ENCODE data around the gene SUN1.

The SUN1 gene

DNA sequence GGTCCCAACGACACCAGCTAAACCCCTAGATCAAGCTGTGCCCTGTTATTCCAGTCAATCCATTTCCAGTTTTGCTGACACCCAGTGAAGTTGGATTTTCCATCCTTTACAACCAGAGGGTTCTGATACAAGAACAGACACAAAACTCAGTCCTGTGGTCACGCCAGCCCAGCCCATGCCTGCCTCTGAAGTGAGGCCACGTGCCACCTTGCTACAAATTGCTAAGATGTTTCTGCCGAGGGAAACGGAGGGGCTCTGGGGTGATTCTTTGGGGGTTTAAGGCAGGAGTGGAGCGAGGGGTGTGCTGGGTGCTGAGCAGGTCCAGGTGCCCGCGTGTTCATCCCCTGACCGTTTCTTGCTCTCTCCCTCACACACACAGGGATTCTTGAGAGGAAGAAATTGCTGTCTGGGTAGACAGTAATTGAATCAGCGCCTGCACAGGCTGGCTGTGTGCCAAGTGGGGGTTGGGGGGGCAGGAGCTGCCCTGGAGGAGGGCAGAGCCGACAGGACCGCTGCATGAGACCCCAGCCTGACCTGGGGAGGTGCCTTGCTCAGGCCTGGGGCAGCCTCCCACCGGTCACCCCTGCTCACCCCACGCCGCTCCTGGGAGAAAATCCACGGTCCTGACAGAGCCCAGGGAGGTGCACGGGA lies 84.1 kb downstream of the SUN1 start:
- Histone ChIP-seq H3K27ac (ENCODE audit: low read length) (no peak overlapping the region), H3K9me3 (replicated peaks; ENCODE audit: insufficient read depth, low read length) (no peaks in the 10 kb centered on the region), H3K4me1 (ENCODE audit: low read length) (no peaks in the 10 kb centered on the region), H3F3A (ENCODE audit: insufficient read depth, low read length) (no peaks in the 10 kb centered on the region), H3K4me3 (ENCODE audit: low read length) (no peak overlapping the region), H2AFZ (ENCODE audit: low read length) (no peak overlapping the region), H3K9me2 (replicated peaks; ENCODE audit: insufficient read depth, low read length) (no peaks in the 10 kb centered on the region), H3K9ac (ENCODE audit: low read length) (no peak overlapping the region), H3K4me2 (ENCODE audit: low read depth, low read length) (no peak overlapping the region), H3K27me3 (replicated peaks; ENCODE audit: insufficient read depth, low read length) (peaks cover 48% of the 10 kb centered on the region), H3K36me3 (replicated peaks; ENCODE audit: insufficient read depth, low read length) (no peaks in the 10 kb centered on the region), H4K20me1 (ENCODE audit: insufficient read depth, low read length) (no peaks in the 10 kb centered on the region), H3K79me2 (ENCODE audit: low read length) (no peaks in the 10 kb centered on the region)
- DNase-seq, result no peak
- no peak for TF ChIP-seq EZH2 (optimal IDR thresholded peaks at IDR 0.05; ENCODE audit: low read depth, low read length)
- TF ChIP-seq, protein P1, sequence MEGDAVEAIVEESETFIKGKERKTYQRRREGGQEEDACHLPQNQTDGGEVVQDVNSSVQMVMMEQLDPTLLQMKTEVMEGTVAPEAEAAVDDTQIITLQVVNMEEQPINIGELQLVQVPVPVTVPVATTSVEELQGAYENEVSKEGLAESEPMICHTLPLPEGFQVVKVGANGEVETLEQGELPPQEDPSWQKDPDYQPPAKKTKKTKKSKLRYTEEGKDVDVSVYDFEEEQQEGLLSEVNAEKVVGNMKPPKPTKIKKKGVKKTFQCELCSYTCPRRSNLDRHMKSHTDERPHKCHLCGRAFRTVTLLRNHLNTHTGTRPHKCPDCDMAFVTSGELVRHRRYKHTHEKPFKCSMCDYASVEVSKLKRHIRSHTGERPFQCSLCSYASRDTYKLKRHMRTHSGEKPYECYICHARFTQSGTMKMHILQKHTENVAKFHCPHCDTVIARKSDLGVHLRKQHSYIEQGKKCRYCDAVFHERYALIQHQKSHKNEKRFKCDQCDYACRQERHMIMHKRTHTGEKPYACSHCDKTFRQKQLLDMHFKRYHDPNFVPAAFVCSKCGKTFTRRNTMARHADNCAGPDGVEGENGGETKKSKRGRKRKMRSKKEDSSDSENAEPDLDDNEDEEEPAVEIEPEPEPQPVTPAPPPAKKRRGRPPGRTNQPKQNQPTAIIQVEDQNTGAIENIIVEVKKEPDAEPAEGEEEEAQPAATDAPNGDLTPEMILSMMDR (IDR thresholded peaks at IDR 0.05; ENCODE audit: low read length), result no peak
- no peak for TF ChIP-seq EZH2phosphoT487 (IDR thresholded peaks at IDR 0.05; ENCODE audit: low read length)

DNA sequence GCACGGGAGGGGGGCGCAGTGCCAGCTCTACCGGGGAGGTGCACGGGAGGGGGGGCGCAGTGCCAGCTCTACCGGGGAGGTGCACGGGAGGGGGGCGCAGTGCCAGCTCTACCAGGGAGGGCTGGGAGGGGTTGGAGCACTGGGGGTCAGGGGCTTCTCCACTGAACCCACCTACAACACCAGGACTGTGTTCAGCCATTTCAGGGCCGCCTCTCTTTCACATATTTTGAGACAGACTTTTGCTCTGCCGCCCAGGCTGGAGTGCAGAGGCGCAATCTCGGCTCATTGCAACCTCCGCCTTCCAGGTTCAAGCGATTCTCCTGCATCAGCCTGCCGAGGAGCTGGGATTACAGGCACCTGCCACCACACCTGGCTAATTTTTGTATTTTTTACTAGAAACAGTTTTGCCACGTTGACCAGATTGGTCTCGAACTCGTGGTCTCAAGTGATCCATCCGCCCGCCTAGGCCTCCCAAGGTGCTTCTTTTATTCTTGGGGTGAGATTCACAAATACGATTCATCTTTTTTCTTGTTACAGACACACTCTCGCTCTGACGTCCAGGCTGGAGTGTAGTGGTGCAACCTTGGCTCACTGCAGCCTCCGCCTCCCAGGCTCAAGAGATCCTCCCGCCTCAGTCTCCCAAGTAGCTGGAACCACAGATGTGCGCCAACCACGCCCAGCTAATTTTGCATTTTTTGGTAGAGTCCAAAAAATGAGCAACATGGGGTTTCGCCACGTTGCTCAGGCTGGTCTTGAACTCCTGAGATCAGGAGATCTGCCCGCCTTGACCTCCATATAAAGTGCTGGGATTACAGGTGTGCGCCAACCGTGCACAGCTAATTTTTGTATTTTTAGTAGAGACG lies 85.2 kb downstream of the SUN1 start:
- no peaks in the 10 kb centered on the region for H4K20me1 ChIP-seq (ENCODE audit: insufficient read depth, low read length)
- H3K4me3 ChIP-seq (ENCODE audit: low read length), result no peak overlapping the region

DNA sequence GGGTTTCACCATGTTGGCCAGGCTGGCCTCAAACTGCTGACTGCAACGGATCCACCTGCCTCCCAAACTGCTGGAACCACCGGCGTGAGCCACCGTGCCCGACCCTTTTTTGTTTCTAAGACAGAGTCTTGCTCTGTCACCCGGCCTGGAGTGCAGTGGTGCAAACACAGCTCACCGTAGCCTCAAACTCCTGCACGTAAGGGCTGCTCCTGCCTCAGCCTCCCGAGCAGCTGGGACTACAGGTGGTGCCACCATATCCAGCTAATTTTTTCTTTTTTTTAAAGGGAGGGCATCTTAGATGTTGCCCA lies 85.8 kb downstream of the SUN1 start:
- no peak overlapping the region for H3K4me2 ChIP-seq (ENCODE audit: low read depth, low read length)
- no peaks in the 10 kb centered on the region for H3K36me3 ChIP-seq (replicated peaks; ENCODE audit: insufficient read depth, low read length)
- peaks cover 60% of the 10 kb centered on the region for H3K27me3 ChIP-seq (replicated peaks; ENCODE audit: insufficient read depth, low read length)
- peaks cover 8% of the 10 kb centered on the region for H3K4me1 ChIP-seq (ENCODE audit: low read length)
- DNase-seq, result no peak
- peaks cover under 1% of the 10 kb centered on the region; the same call in 1 of the 2 replicates for H3F3A ChIP-seq (ENCODE audit: insufficient read depth, low read length)
- H3K9me3 ChIP-seq (replicated peaks; ENCODE audit: insufficient read depth, low read length), result no peaks in the 10 kb centered on the region
- H3K9ac ChIP-seq (ENCODE audit: low read length), result no peak overlapping the region
- H3K79me2 ChIP-seq (ENCODE audit: low read length), result no peaks in the 10 kb centered on the region
- H3K4me3 ChIP-seq (ENCODE audit: low read length), result no peak overlapping the region
- no peak overlapping the region for H2AFZ ChIP-seq (ENCODE audit: low read length)
- H4K20me1 ChIP-seq (ENCODE audit: insufficient read depth, low read length), result no peaks in the 10 kb centered on the region
- no peak overlapping the region for H3K27ac ChIP-seq (ENCODE audit: low read length)
- H3K9me2 ChIP-seq (replicated peaks; ENCODE audit: insufficient read depth, low read length), result no peaks in the 10 kb centered on the region
- TF ChIP-seq, protein P1 (IDR thresholded peaks at IDR 0.05; ENCODE audit: low read length), result no peak
- TF ChIP-seq EZH2phosphoT487 (IDR thresholded peaks at IDR 0.05; ENCODE audit: low read length), result no peak
- TF ChIP-seq EZH2 (optimal IDR thresholded peaks at IDR 0.05; ENCODE audit: low read depth, low read length), result no peak

More for the DNA sequence above, 85.2 kb downstream of the SUN1 start:
- H2AFZ ChIP-seq (ENCODE audit: low read length), result no peak overlapping the region
- no peak overlapping the region for H3K9ac ChIP-seq (ENCODE audit: low read length)
- no peaks in the 10 kb centered on the region for H3K9me3 ChIP-seq (replicated peaks; ENCODE audit: insufficient read depth, low read length)
- peaks cover 59% of the 10 kb centered on the region for H3K27me3 ChIP-seq (replicated peaks; ENCODE audit: insufficient read depth, low read length)
- no peaks in the 10 kb centered on the region for H3F3A ChIP-seq (ENCODE audit: insufficient read depth, low read length)
- H3K4me1 ChIP-seq (ENCODE audit: low read length), result peaks cover 5% of the 10 kb centered on the region; the same call in 1 of the 2 replicates
- TF ChIP-seq EZH2phosphoT487 (IDR thresholded peaks at IDR 0.05; ENCODE audit: low read length) (no peak), EZH2 (optimal IDR thresholded peaks at IDR 0.05; ENCODE audit: low read depth, low read length) (no peak)
- TF ChIP-seq, protein P1 (IDR thresholded peaks at IDR 0.05; ENCODE audit: low read length), result no peak
- H3K27ac ChIP-seq (ENCODE audit: low read length), result no peak overlapping the region
- H3K9me2 ChIP-seq (replicated peaks; ENCODE audit: insufficient read depth, low read length), result no peaks in the 10 kb centered on the region
- H3K4me2 ChIP-seq (ENCODE audit: low read depth, low read length), result no peak overlapping the region
- no peaks in the 10 kb centered on the region for H3K79me2 ChIP-seq (ENCODE audit: low read length)
- no peaks in the 10 kb centered on the region for H3K36me3 ChIP-seq (replicated peaks; ENCODE audit: insufficient read depth, low read length)
- DNase-seq, result no peak
